Caco-2 (cell line): Measurements from ENCODE around the gene DAPK1. TPM values are rescaled to one million over a fixed set of nuclear protein-coding genes. Genes with fewer than 3 reads are reported as not detected.

ENCODE experiments used
- BruUV-seq: library from RNA; stranded (reverse); fragments of 400-500 nt; replicated peaks from 2 replicates; lab custom pipeline; 2021; lab: Mats Ljungman, UMichigan
- CTCF ChIA-PET: fragments of 300-600 bp; sonication (Branson Sonifier 250); formaldehyde crosslinking; loops from one replicate; lab custom pipeline; 2022; ENCODE audit warnings: antibody characterized with exemption; lab: Charles Lee
- POLR2A ChIA-PET: fragments of 300-600 bp; sonication (Branson Sonifier 250); formaldehyde crosslinking; loops from one replicate; lab custom pipeline; 2022; ENCODE audit warnings: antibody characterized with exemption; lab: Charles Lee
- DNase-seq, 2 experiments: peaks; one replicate each; pipeline versions ENCODE4 v3.0.0 to v3.0.0-alpha.2; 2020 to 2022
- H3K27me3 ChIP-seq: replicated peaks from 2 replicates; pipeline ENCODE4 v1.6.0; 2011; ENCODE audit warnings: low read length; ENCODE audit not compliant: control insufficient read depth, insufficient read depth
- H3K36me3 ChIP-seq: 2 replicates; pipeline ENCODE4 v1.5.1; 2011; ENCODE audit warnings: low read length; ENCODE audit not compliant: control insufficient read depth, insufficient read depth
- H3K4me1 ChIP-seq: fragments of 250-450 bp; sonication (Bioruptor Pico); 2 replicates; pipeline ENCODE4 v1.5.1; 2020; ENCODE audit warnings: mild to moderate bottlenecking
- H3K4me3 ChIP-seq: 2 replicates; pipeline ENCODE4 v1.5.1; 2011; ENCODE audit warnings: low read depth, mild to moderate bottlenecking, control low read depth, low read length
- H3K9me3 ChIP-seq: fragments of 250-450 bp; sonication (Bioruptor Pico); 2 replicates; pipeline ENCODE4 v1.5.1; 2020; ENCODE audit warnings: mild to moderate bottlenecking, moderate library complexity
- H3K27ac Mint-ChIP-seq: one replicate; pipeline ENCODE4 v1.8.0; 2022; ENCODE audit warnings: mixed read lengths; ENCODE audit not compliant: unreplicated experiment
- H3K27me3 Mint-ChIP-seq: one replicate; pipeline ENCODE4 v1.8.0; 2022; ENCODE audit warnings: mixed read lengths; ENCODE audit not compliant: insufficient read depth, unreplicated experiment
- H3K36me3 Mint-ChIP-seq: one replicate; pipeline ENCODE4 v1.8.0; 2022; ENCODE audit warnings: mild to moderate bottlenecking, mixed read lengths; ENCODE audit not compliant: insufficient read depth, unreplicated experiment
- H3K4me1 Mint-ChIP-seq: one replicate; pipeline ENCODE4 v1.8.0; 2022; ENCODE audit warnings: low read depth, mixed read lengths; ENCODE audit not compliant: unreplicated experiment
- H3K4me3 Mint-ChIP-seq: one replicate; pipeline ENCODE4 v1.8.0; 2022; ENCODE audit warnings: mild to moderate bottlenecking, moderate library complexity, mixed read lengths; ENCODE audit not compliant: unreplicated experiment
- H3K9me3 Mint-ChIP-seq: one replicate; pipeline ENCODE4 v1.8.0; 2022; ENCODE audit warnings: mixed read lengths; ENCODE audit not compliant: unreplicated experiment
- CTCF ChIP-seq, 2 experiments: fragments of 200-600 bp in 1 of 2; IDR thresholded peaks; 1 replicate in 1 of 2; 2 replicates in 1 of 2; pipeline versions ENCODE4 v1.5.1 to v1.8.0; 2011 to 2022; ENCODE audit warnings: antibody characterized with exemption in 1 of 2, control low read depth in 1 of 2, inconsistent platforms in 1 of 2, low read depth in 1 of 2, low read length in 1 of 2, mild to moderate bottlenecking in 1 of 2, moderate library complexity in 1 of 2; ENCODE audit not compliant: insufficient read depth in 1 of 2, severe bottlenecking in 1 of 2, unreplicated experiment in 1 of 2
- intact Hi-C: fragments of 100-400 bp; cut with micrococcal nuclease; formaldehyde crosslinking; loops from one replicate; pipeline ENCODE4 v1.10.0; 2022; ENCODE audit not compliant: unreplicated experiment
- total RNA-seq: library from RNA; stranded (reverse); gene quantifications from 2 replicates; pipeline ENCODE4 v1.2.3, GENCODE V29; 2022

DAPK1 gene
- total RNA-seq, 1 experiment from 2014 or later: 79.2 TPM

- no peaks in the 10 kb centered on the region for H3K9me3 Mint-ChIP-seq
- intact Hi-C loops: no loop called here
- DNase-seq: no peak
- no TSS peak for BruUV-seq
- peaks cover 40% of the 10 kb centered on the region for H3K36me3 Mint-ChIP-seq
- Histone ChIP-seq H3K9me3 (no peaks in the 10 kb centered on the region), H3K4me3 (no peak overlapping the region), H3K27me3 (no peaks in the 10 kb centered on the region), H3K4me1 (no peaks in the 10 kb centered on the region; the same call in 1 of the 2 replicates), H3K36me3 (no peaks in the 10 kb centered on the region)
- ChIA-PET POLR2A (no interaction called here), CTCF (no interaction called here)
- no peak overlapping the region for H3K4me3 Mint-ChIP-seq
- H3K4me1 Mint-ChIP-seq: peaks cover 9% of the 10 kb centered on the region
- no peak overlapping the region for H3K27ac Mint-ChIP-seq
- TF ChIP-seq CTCF (IDR thresholded peaks at IDR 0.05; ENCODE audit: insufficient read depth in 1 of 2, low read depth in 1 of 2, low read length in 1 of 2, severe bottlenecking in 1 of 2, unreplicated experiment in 1 of 2): no peak
- no peaks in the 10 kb centered on the region for H3K27me3 Mint-ChIP-seq
These were observed 210.9 kb downstream of the DAPK1 start for GRCh38 chr9:87708546-87708945.

GRCh38 chr9:87708986-87709728 lies 211.5 kb downstream of the DAPK1 start:
- H3K4me3 Mint-ChIP-seq: no peak overlapping the region
- POLR2A ChIA-PET: no interaction called here
- no peak for TF ChIP-seq CTCF (IDR thresholded peaks at IDR 0.05; ENCODE audit: insufficient read depth in 1 of 2, low read depth in 1 of 2, low read length in 1 of 2, severe bottlenecking in 1 of 2, unreplicated experiment in 1 of 2)
- no peaks in the 10 kb centered on the region for H3K27me3 ChIP-seq
- H3K36me3 ChIP-seq: no peaks in the 10 kb centered on the region
- no peak overlapping the region for H3K4me3 ChIP-seq
- intact Hi-C loops: no loop called here
- no peak for DNase-seq
- no peaks in the 10 kb centered on the region for H3K27me3 Mint-ChIP-seq
- peaks cover 9% of the 10 kb centered on the region for H3K4me1 Mint-ChIP-seq
- BruUV-seq: no TSS peak
- CTCF ChIA-PET: no interaction called here
- H3K4me1 ChIP-seq: no peaks in the 10 kb centered on the region; the same call in 1 of the 2 replicates
- peaks cover 40% of the 10 kb centered on the region for H3K36me3 Mint-ChIP-seq
- H3K27ac Mint-ChIP-seq: no peak overlapping the region
- no peaks in the 10 kb centered on the region for H3K9me3 Mint-ChIP-seq
- H3K9me3 ChIP-seq: no peaks in the 10 kb centered on the region

GRCh38 chr9:87710443-87710842 lies 212.8 kb downstream of the DAPK1 start:
- H3K4me1 ChIP-seq: no peaks in the 10 kb centered on the region; the same call in 1 of the 2 replicates

More at GRCh38 chr9:87710443-87710842, 212.8 kb downstream of the DAPK1 start:
- Mint-ChIP-seq H3K9me3 (no peaks in the 10 kb centered on the region), H3K4me1 (peaks cover 9% of the 10 kb centered on the region), H3K27ac (no peak overlapping the region), H3K4me3 (no peak overlapping the region), H3K36me3 (peaks cover 36% of the 10 kb centered on the region), H3K27me3 (no peaks in the 10 kb centered on the region)
- no peak for TF ChIP-seq CTCF (IDR thresholded peaks at IDR 0.05; ENCODE audit: insufficient read depth in 1 of 2, low read depth in 1 of 2, low read length in 1 of 2, severe bottlenecking in 1 of 2, unreplicated experiment in 1 of 2)
- POLR2A ChIA-PET: no interaction called here
- H3K27me3 ChIP-seq: no peaks in the 10 kb centered on the region
- H3K9me3 ChIP-seq: no peaks in the 10 kb centered on the region
- no peaks in the 10 kb centered on the region for H3K36me3 ChIP-seq
- no TSS peak for BruUV-seq
- intact Hi-C loops: no loop called here
- DNase-seq: peak; percentile 6 to 43
- CTCF ChIA-PET: no interaction called here
- no peak overlapping the region for H3K4me3 ChIP-seq
